NCI-H1092 (cell line): ENCODE results near the gene CPEB3.
"Not testable (repeated sequence)": the region's sequence is repeated elsewhere in the genome, so short reads cannot be mapped to it uniquely, and the experiment has no call there.

ENCODE experiments used
- DNase-seq: peaks from one replicate; lab custom pipeline; 2025; lab: John Stamatoyannopoulos, UW

Gene CPEB3

DNA sequence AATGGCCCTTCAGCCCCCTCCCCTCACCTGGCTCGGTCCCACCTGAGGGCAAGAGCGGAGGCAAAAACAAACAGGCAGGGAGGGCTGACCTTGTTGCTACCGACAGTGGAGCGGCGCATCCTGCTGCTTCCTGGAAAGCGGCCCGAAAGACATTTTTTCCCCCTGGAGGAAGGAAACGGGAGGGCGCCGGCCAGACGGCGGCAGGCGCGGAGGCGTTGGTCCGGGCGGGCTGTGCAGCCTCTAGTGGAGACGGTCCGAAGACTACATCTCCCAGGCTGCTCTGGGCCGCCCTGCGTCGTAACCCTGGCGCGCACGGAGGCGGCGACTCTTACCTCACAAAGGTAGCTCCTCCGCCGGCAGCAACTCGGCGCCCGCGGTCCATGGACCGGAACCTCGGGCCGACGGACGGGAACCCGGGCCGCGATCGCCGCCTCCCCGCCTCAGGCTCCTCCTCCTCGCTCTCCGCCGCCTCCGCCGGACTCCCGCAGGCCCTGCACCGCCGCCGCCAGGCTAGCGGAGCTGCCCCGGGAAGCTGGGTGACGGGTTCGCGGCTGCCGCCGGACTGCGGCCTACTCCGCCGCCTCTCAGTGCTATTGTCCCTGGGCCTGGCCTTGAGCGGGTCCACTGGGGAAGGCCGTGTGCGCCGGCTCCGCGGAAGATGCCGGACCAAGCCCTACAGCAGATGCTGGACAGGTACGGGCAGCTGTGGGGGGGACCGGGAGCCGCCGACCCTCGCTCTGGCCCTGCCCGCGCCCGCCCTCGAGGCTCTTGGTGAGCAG, at the start of gene CPEB3, which contains the start of gene MARCHF5:
CPEB3 (minus strand) TSS at position 242 of the 779 bp plus-strand sequence. CDS start 50,728 bp downstream, outside the sequence.
MARCHF5 (plus strand) TSS at position 331 of the 779 bp plus-strand sequence; CDS start at position 659, 328 bp downstream.
- peak; percentile 90 for DNase-seq

- DNase-seq: not testable (repeated sequence)
Measured at GRCh38 chr10:92329927-92330326, 39.0 kb upstream of the CPEB3 start.

DNA sequence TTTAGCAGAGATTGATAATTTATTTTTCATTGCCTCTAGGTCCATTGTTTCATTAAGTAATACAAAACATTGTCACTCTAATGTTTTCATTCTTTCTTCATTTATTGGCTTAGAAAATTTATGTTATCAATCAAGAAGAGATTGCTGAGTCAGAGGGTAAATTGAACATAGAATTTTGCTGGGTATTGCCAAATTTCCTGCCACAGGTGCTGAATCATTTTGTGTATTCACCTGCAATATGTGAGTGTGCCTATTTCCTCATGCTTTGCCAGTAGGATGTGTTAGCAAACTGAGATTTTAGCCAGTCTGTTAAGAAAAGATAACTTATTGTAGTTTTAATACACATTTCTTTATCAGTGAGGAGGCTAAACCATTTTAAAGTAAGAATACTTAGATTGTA, 38.1 kb upstream of the CPEB3 start:
- DNase-seq: no peak

DNA sequence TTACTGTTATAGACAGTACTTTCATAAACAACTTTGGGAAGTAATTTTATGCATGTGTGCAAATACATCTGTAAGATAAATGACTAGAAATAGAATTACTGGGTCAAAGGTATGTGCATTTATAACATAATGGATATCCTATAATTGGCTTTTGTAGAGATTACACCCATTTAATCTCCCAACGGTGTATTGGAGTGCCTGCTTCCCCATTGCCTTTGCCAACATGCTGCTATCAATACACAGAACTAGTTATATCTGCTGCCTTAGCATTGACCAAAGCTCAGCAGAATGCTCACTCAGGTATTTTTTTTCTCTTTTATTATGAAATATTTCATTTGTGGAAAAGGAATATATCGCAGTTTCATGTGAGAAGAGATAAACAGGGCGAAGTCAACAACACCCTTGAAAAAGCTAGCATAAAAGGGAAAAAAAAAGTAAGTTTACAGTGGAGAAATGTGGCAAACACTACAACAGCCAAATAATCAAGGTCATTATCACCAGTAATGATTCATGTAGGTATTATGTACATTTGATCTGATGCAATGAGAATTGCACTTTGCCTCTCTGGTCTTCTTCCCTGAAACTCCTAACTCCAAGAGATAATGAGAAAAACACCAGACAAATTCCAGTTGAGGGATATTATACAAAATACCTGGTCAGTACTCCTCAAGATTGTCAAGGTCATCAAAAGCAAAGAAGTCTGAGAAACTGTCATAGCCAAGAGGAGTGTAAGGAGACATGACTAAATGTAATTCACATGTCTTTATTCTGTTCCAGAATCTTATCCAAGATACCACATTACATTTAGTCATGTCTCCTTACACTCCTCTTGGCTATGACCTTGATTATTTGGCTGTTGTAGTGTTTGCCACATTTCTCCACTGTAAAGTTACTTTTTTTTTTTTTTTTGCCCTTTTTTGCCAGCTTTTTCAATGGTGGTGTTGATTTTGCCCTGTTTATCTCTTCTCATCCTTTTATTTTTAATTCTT, 36.9 kb upstream of the CPEB3 start:
- DNase-seq: no peak

DNA sequence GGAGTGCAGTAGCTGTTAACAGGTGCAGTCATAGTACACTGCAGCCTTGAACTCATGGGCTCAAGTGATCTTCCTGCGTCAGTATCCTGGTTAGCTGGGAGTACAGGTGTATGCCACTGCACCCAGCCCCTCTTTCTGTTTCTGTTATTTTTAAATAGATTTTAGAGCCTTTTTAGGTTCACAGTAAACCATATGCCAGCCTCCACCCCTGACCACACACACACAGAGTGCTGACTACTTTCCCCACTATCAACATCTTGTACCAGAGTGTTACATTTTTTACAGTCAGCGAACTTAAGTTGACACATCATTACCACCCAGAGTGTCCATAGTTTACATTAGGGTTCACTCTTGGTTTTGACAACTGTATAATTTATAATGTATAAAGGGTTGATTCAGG, 32.2 kb upstream of the CPEB3 start:
- no peak for DNase-seq

- no peak for DNase-seq
Measured at GRCh38 chr10:92316610-92317009, 25.7 kb upstream of the CPEB3 start.

GRCh38 chr10:92313750-92314149, 22.9 kb upstream of the CPEB3 start:
- no peak for DNase-seq

DNA sequence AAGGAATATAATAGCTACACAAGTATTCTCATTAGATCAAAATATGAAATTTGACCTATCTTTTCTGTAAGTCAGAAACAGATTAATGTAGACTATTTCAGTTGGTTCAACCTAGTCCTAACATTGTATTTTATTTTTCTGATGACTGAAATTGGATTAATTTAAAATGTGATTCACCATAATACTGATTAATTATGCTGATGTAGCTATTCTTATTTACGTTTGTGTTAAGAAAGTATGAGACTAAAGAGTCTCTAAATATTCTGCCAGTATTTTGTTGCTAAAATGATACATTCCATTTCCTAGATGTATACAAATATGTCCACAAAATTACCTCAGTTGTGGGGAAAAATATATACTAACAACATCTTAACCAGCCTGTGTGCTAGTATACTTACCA, 18.4 kb upstream of the CPEB3 start:
- DNase-seq: no peak

- DNase-seq: no peak
Measured at GRCh38 chr10:92305133-92306072, 14.5 kb upstream of the CPEB3 start.

DNA sequence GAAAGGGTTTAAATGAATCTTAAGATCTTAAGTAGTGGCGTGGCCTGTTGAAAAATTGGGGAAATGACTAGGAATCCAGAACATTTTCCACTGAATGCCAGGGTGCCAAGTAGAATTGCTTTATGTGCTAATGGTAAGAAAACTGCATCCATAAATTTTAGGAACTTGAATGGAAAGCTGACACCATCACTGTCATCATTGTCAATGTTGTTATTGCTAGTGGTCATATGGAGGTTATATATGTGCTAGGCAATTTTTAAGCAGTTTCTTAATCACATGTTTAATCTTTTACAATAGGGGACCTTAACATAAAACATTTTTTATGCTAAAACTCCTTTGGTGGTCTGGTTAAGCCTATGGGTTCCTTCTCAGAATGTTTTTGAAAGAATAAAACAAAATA, 13.2 kb upstream of the CPEB3 start:
- no peak for DNase-seq

- no peak for DNase-seq
Measured at GRCh38 chr10:92303096-92303495, 12.2 kb upstream of the CPEB3 start.

DNA sequence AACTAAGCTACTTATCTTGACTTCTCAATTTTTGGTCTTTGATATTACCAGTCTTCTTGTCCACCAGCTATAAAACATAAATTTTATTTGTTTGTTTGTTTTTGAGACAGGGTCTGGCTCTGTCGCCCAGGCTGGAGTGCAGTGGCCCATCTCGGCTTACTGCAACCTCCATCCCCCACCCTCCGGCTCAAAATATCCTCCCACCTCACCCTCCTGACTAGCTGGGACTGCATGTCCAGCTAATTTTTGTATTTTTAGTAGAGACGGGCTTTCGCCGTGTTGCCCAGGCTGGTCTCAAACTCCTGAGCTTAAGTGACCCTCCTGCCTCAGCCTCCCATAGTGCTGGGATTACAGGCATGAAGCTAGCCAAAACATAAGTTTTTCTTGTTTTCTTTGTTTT, 7.6 kb upstream of the CPEB3 start:
- DNase-seq: no peak

GRCh38 chr10:92291921-92292845, 1.3 kb upstream of the CPEB3 start:
- no peak for DNase-seq

DNA sequence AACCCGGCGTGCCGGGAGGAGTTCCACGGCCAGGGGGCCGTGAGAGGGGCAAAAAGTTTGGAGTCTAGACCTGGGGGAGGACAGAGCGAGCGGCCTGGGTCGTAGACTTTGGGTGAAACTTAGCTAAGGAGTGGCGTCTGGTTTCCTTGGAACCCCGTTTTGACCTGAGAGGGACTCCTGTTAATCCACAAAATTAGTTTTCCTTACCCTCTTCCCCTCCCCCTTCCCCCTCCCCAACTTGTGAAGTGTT, 663 bp upstream of the CPEB3 start:
- DNase-seq: no peak

GRCh38 chr10:92290076-92290836, 622 bp downstream of the CPEB3 start:
- DNase-seq: peak; percentile 51

DNA sequence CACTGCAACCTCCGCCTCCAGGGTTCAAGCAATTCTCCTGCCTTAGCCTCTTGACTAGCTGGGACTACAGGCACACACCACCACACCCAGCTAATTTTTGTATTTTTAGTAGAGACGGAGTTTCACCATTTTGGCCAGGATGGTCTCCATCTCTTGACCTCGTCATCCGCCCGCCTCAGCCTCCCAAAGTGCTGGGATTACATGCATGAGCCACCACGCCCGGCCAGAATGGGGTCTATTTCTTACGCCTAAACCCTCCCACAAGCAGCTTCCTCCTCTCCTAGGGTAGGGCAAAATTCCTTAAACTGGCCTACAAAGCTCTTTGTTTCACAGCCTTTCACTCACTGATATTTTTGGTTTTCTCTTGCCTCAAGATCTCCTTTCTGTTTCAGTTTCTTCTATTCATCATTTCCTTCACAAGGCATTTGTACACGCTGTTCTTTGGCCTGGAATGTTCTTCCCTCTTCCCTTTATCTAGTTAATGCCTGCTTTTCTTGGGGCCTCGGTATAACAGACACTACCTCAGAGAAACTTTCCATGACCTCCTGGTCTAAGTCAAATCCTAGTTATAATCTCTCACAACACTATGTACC, 6.7 kb downstream of the CPEB3 start:
- no peak for DNase-seq

GRCh38 chr10:92278996-92279696, 11.7 kb downstream of the CPEB3 start:
- DNase-seq: no peak

DNA sequence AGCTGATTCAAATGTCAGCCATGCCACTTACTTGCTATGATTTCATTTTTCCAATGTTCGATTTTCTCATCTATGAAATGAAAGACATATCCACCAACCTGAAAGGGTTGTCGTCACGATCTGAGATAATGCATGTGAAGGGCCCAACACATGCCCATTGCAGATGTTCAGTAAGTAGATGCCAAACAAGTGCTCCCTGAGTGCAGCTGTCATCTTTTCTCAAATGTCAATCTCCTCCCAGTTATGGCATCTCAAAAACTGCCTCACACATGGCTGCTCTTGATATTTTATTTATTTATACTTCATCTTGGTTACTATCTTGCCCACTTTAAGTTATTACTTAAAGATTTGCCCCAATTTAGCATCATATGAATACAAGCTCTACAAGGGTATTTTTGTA, 16.8 kb downstream of the CPEB3 start:
- DNase-seq: no peak

GRCh38 chr10:92268748-92269147, 22.1 kb downstream of the CPEB3 start:
- no peak for DNase-seq
